CD4-positive, alpha-beta T cell treated with Interleukin-6 for 4 hours (primary cell): ENCODE data around the gene ISOC2.
"Not testable (repeated sequence)": the region's sequence is repeated elsewhere in the genome, so short reads cannot be mapped to it uniquely, and the experiment has no call there.

Experiments
- DNase-seq: peaks from one replicate; pipeline ENCODE4 v3.0.0-alpha.2; 2020; ENCODE audit warnings: mixed read lengths

ISOC2 gene, protein sequence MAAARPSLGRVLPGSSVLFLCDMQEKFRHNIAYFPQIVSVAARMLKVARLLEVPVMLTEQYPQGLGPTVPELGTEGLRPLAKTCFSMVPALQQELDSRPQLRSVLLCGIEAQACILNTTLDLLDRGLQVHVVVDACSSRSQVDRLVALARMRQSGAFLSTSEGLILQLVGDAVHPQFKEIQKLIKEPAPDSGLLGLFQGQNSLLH

DNA sequence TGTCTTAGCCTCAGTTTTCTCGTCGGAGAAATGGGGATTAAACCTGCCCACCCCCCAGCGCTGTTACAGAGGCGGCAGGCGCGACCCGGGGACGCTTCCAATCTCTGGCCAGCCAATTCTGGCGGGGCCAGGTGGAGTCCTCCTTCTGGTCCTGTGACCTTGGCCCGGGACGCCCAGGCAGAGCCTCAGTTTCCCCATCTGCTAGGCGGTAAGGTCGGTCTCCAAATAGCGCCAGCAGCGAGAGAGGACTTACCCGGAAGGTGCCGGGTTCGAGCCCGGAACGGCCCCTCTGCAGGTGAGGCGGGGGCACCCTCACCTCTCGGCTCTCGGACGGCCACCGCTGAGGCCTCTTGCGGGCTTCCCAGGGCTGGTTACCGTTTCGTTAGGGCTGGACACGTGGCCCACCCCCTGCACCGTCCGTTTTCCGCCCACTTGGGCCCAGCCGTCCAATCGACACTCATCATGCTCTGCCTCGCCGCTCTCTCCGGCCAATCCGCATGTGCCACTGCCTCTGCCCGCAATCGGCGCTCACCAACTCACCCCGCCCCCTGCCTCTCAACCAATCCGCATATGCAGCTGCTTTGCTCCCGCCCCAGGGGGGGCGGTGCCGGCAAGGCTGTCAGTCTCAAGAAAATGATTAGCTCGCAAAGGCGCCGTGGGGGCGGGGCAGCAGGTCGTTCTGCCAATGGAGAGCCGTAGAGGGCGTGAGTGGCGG, at the start of gene ISOC2:
ISOC2 (minus strand) TSS at position 384 of the 715 bp plus-strand sequence. CDS start 5,156 bp downstream, outside the sequence.
- peak; percentile 100 for DNase-seq

GRCh38 chr19:55508120-55508519, 46.7 kb upstream of the ISOC2 start:
- no peak for DNase-seq

- no peak for DNase-seq
These were observed 43.5 kb upstream of the ISOC2 start for GRCh38 chr19:55504981-55505380.

GRCh38 chr19:55504252-55504603, 42.8 kb upstream of the ISOC2 start:
- DNase-seq = no peak

- peak; percentile 95 for DNase-seq
These were observed 42.2 kb upstream of the ISOC2 start for GRCh38 chr19:55503502-55504251.

- DNase-seq = no peak
These were observed 41.7 kb upstream of the ISOC2 start for GRCh38 chr19:55503157-55503501.

- DNase-seq = no peak
These were observed 40.9 kb upstream of the ISOC2 start for GRCh38 chr19:55502197-55502952.

- no peak for DNase-seq
These were observed 39.0 kb upstream of the ISOC2 start for GRCh38 chr19:55500368-55500952.

DNA sequence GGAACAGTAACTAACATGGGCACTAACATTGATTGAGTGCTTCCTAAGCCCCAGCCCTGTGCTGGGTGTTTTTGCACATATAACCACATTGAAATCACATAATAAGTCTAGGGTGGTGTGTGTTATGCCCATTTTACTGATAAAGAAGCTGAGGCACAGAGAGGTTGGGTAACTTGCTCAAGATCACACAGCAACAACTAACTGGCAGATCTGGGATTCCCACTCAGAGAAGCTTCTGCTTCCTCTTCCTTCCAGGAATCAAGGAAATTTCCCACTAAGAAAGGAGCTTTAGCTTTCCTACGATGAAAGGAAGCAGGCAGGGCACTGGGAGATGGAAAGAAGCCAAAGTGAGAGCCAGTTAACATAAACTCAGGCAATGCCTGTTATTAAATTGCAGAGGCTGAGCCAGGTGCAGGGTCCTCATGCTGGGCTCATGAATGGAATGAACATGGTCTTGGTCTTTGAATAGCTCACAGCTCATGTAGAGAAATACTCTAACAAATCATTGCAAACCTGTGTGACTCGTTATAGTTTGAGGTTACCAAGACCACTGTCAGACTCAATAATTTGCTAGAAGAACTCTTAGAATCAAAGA, 36.9 kb upstream of the ISOC2 start:
- DNase-seq = no peak

GRCh38 chr19:55497763-55498162, 36.3 kb upstream of the ISOC2 start:
- no peak for DNase-seq

DNA sequence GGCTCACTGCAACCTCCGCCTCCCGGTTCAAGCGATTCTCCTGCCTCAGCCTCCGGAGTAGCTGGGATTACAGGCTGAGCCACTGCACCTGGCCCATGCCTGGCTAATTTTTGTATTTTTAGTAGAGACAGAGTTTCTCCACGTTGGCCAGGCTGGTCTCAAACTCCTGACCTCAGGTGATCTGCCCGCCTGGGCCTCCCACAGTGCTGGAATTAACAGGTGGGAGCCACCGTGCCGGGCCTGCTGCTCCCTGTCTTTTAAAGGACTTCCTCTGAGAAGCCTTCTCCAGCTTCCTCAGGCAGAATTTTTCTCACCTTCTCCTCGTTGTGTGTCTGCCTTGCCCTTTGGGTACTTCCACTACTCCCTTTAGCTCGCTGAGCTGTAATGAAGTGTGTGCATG, 35.4 kb upstream of the ISOC2 start:
- DNase-seq = not testable (repeated sequence)

DNA sequence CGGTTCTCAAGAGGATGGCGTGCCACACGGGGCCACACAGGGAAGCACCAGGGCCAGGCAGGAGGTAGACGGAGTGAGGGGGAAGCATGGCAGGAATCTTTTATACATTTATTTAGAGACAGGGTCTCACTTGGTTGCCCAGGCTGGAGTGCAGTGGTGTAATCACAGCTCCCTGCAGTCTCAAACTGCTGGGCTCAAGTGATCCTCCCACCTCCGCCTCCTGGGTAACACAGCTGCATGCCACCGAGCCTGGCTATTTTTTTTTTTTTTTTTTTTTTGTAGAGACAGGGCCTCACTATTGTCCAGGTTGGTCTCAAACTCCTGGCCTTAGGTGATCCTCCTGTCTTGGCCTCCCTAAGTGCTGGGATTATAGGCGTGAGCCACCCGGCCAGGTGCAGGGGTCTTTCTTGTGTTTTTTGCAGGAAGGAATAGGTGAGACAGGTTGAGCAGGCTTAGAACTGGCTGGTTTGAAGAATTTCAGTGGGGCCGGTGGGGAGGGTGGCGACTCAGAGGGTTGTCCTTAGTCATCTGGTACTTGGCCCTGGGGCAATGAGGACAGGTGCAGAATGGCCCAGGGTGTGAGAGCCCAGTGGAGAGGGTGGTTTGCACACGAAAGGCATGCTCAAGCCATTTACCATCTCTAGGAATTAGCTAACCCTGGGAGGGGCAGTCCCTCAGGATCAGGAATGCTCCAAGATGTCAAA, 34.4 kb upstream of the ISOC2 start:
- DNase-seq = no peak

GRCh38 chr19:55494172-55494761, 32.8 kb upstream of the ISOC2 start:
- no peak for DNase-seq

- no peak for DNase-seq
These were observed 32.3 kb upstream of the ISOC2 start for GRCh38 chr19:55493645-55494171.

- no peak for DNase-seq
These were observed 31.7 kb upstream of the ISOC2 start for GRCh38 chr19:55493052-55493644.

- no peak for DNase-seq
These were observed 31.0 kb upstream of the ISOC2 start for GRCh38 chr19:55492362-55492944.

GRCh38 chr19:55491546-55492360, 30.3 kb upstream of the ISOC2 start:
- no peak for DNase-seq

- no peak for DNase-seq
These were observed 29.3 kb upstream of the ISOC2 start for GRCh38 chr19:55490478-55491432.
